ENCODE data around the gene IAPP. TPM values are rescaled to one million over a fixed set of nuclear protein-coding genes. Genes with fewer than 3 reads are reported as not detected.

IAPP gene
- total RNA-seq, 1 donor from 2014 or later, result not detected

GRCh38 chr12:21334771-21335325, 37.9 kb upstream of the IAPP start, which contains the start of gene SLCO1A2:
TSS of gene SLCO1A2 (minus strand) at chr12:21334917. CDS start at chr12:21334647, 270 bp downstream.
- H3K36me3 Mint-ChIP-seq (ENCODE audit: unreplicated experiment), result peaks cover 11% of the 10 kb centered on the region
- H3K27me3 Mint-ChIP-seq (ENCODE audit: unreplicated experiment), result no peaks in the 10 kb centered on the region
- H3K9me3 Mint-ChIP-seq (ENCODE audit: unreplicated experiment), result peaks cover 4% of the 10 kb centered on the region
- no peak within 1 kb of the TSS for H3K27ac Mint-ChIP-seq (ENCODE audit: unreplicated experiment)
- H3K4me3 Mint-ChIP-seq (ENCODE audit: unreplicated experiment), result no peak within 1 kb of the TSS
- TF ChIP-seq CTCF (IDR thresholded peaks at IDR 0.05; ENCODE audit: partially characterized antibody, unreplicated experiment), result no peak
- peaks cover 3% of the 10 kb centered on the region for H3K4me1 Mint-ChIP-seq (ENCODE audit: low read depth, unreplicated experiment)
- DNase-seq, result no peak

- TF ChIP-seq CTCF (IDR thresholded peaks at IDR 0.05; ENCODE audit: partially characterized antibody, unreplicated experiment), result no peak
Measured at GRCh38 chr12:21336656-21337055, 36.0 kb upstream of the IAPP start.

GRCh38 chr12:21337453-21337852, 35.2 kb upstream of the IAPP start:
- Mint-ChIP-seq H3K36me3 (ENCODE audit: unreplicated experiment) (no peaks in the 10 kb centered on the region), H3K4me3 (ENCODE audit: unreplicated experiment) (no peak overlapping the region), H3K9me3 (ENCODE audit: unreplicated experiment) (no peaks in the 10 kb centered on the region), H3K4me1 (ENCODE audit: low read depth, unreplicated experiment) (peaks cover 3% of the 10 kb centered on the region), H3K27ac (ENCODE audit: unreplicated experiment) (no peak overlapping the region), H3K27me3 (ENCODE audit: unreplicated experiment) (no peaks in the 10 kb centered on the region)
- no peak for TF ChIP-seq CTCF (IDR thresholded peaks at IDR 0.05; ENCODE audit: partially characterized antibody, unreplicated experiment)
- no peak for DNase-seq

More at GRCh38 chr12:21336656-21337055, 36.0 kb upstream of the IAPP start:
- Mint-ChIP-seq H3K27me3 (ENCODE audit: unreplicated experiment) (no peaks in the 10 kb centered on the region), H3K4me1 (ENCODE audit: low read depth, unreplicated experiment) (peaks cover 3% of the 10 kb centered on the region), H3K27ac (ENCODE audit: unreplicated experiment) (no peak overlapping the region), H3K9me3 (ENCODE audit: unreplicated experiment) (peaks cover 2% of the 10 kb centered on the region), H3K36me3 (ENCODE audit: unreplicated experiment) (no peaks in the 10 kb centered on the region), H3K4me3 (ENCODE audit: unreplicated experiment) (no peak overlapping the region)
- DNase-seq, result no peak

- Mint-ChIP-seq H3K27ac (ENCODE audit: unreplicated experiment) (no peak overlapping the region), H3K4me1 (ENCODE audit: low read depth, unreplicated experiment) (peaks cover 3% of the 10 kb centered on the region), H3K36me3 (ENCODE audit: unreplicated experiment) (no peaks in the 10 kb centered on the region), H3K27me3 (ENCODE audit: unreplicated experiment) (no peaks in the 10 kb centered on the region), H3K9me3 (ENCODE audit: unreplicated experiment) (no peaks in the 10 kb centered on the region), H3K4me3 (ENCODE audit: unreplicated experiment) (no peak overlapping the region)
- TF ChIP-seq CTCF (IDR thresholded peaks at IDR 0.05; ENCODE audit: partially characterized antibody, unreplicated experiment), result no peak
- DNase-seq, result no peak
Measured at GRCh38 chr12:21337959-21338744, 34.5 kb upstream of the IAPP start.

- DNase-seq, result no peak
- H3K27me3 Mint-ChIP-seq (ENCODE audit: unreplicated experiment), result no peaks in the 10 kb centered on the region
- H3K36me3 Mint-ChIP-seq (ENCODE audit: unreplicated experiment), result no peaks in the 10 kb centered on the region
- TF ChIP-seq CTCF (IDR thresholded peaks at IDR 0.05; ENCODE audit: partially characterized antibody, unreplicated experiment), result no peak
- no peak overlapping the region for H3K4me3 Mint-ChIP-seq (ENCODE audit: unreplicated experiment)
- peaks cover 3% of the 10 kb centered on the region for H3K4me1 Mint-ChIP-seq (ENCODE audit: low read depth, unreplicated experiment)
- H3K9me3 Mint-ChIP-seq (ENCODE audit: unreplicated experiment), result no peaks in the 10 kb centered on the region
- no peak overlapping the region for H3K27ac Mint-ChIP-seq (ENCODE audit: unreplicated experiment)
Measured at GRCh38 chr12:21339921-21340320, 32.8 kb upstream of the IAPP start.

All from glutamatergic neuron (in vitro differentiated cells).